Glomerular visceral epithelial cell (primary cell): ENCODE measurements around the gene LRRC49.
"Not testable (repeated sequence)": the region's sequence is repeated elsewhere in the genome, so short reads cannot be mapped to it uniquely, and the experiment has no call there.

ENCODE experiments used
- DNase-seq: peaks from one replicate; pipeline ENCODE4 v3.0.0-alpha.2; 2016; ENCODE audit errors: extremely low spot score

LRRC49 gene

GRCh38 chr15:70867911-70868467, 24.6 kb upstream of the LRRC49 start:
- no peak for DNase-seq

- no peak for DNase-seq
Measured at GRCh38 chr15:70869346-70869745, 23.3 kb upstream of the LRRC49 start.

GRCh38 chr15:70870051-70870450, 22.6 kb upstream of the LRRC49 start:
- DNase-seq: no peak

GRCh38 chr15:70871490-70871889, 21.1 kb upstream of the LRRC49 start:
- not testable (repeated sequence) for DNase-seq

- no peak for DNase-seq
Measured at GRCh38 chr15:70873232-70874054, 19.2 kb upstream of the LRRC49 start.

GRCh38 chr15:70875001-70875782, 17.4 kb upstream of the LRRC49 start:
- no peak for DNase-seq

GRCh38 chr15:70876011-70876410, 16.6 kb upstream of the LRRC49 start:
- DNase-seq: no peak

GRCh38 chr15:70876683-70877082, 15.9 kb upstream of the LRRC49 start:
- DNase-seq: no peak

GRCh38 chr15:70879401-70879800, 13.2 kb upstream of the LRRC49 start:
- DNase-seq: no peak

GRCh38 chr15:70880781-70881180, 11.8 kb upstream of the LRRC49 start:
- DNase-seq: no peak

- DNase-seq: no peak
Measured at GRCh38 chr15:70882361-70882760, 10.3 kb upstream of the LRRC49 start.

- peak; percentile 58 for DNase-seq
Measured at GRCh38 chr15:70892912-70893560, 410 bp downstream of the LRRC49 start.

GRCh38 chr15:70902107-70902506, 9.5 kb downstream of the LRRC49 start:
- DNase-seq: peak; percentile 44

GRCh38 chr15:70906842-70907241, 14.2 kb downstream of the LRRC49 start:
- DNase-seq: no peak

- DNase-seq: no peak
Measured at GRCh38 chr15:70907784-70908471, 15.3 kb downstream of the LRRC49 start.

- DNase-seq: no peak
Measured at GRCh38 chr15:70910958-70911357, 18.3 kb downstream of the LRRC49 start.

- no peak for DNase-seq
Measured at GRCh38 chr15:70912187-70912586, 19.6 kb downstream of the LRRC49 start.

- no peak for DNase-seq
Measured at GRCh38 chr15:70916531-70916930, 23.9 kb downstream of the LRRC49 start.

GRCh38 chr15:70917955-70918354, 25.3 kb downstream of the LRRC49 start:
- DNase-seq: no peak

- no peak for DNase-seq
Measured at GRCh38 chr15:70920981-70921696, 28.5 kb downstream of the LRRC49 start.

GRCh38 chr15:70922119-70922518, 29.5 kb downstream of the LRRC49 start:
- DNase-seq: no peak
